SW 1271 (cell line): ENCODE data around the gene ADSL.
A peak's percentile ranks its signal among the peaks of the same experiment; 100 is the strongest.

Experiments
- DNase-seq, 2 experiments: peaks; one replicate each; lab custom pipeline; 2025; lab: John Stamatoyannopoulos, UW

The ADSL gene

DNA sequence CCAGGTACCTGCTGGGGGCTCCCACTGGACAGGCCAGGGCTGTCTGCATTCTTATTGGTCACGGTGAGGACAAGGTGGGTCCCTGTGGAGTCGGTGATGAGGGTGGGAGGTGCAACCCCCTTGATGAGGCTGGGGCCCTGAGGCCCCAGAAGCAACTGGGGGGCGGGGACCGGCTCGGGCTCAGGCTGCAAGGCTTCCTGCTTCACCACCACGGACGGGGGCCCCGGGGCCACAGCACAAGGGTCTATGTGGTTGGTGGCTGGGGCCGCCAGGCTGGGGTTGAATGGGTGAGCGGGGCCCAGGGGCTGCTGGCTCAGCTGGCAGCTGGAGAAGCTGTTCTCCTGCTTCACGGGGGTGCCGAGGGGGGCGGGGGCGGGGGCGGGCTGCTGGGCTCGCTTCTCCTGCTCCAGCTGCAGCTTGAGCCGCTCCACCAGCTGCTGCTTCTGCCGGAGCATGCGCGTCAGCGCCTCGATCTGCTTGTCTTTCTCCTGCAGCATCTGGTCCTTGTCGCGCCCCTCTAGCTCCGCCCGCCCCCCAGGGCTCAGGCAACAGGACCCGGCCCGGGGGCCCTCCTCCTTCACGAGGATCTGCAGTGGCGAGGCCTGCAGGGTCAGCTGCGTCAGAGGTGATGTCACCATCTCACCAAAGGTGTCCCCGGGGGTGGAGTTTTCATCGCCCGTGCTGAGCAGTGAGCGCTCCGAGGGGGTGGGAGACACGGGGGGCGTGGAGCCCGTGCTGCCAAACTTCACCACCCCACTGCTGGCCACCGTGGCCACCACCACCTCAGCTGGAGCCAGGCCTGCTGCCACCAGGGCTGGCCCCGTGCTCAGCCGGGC lies 72.3 kb downstream of the ADSL start:
- DNase-seq = no peak

DNA sequence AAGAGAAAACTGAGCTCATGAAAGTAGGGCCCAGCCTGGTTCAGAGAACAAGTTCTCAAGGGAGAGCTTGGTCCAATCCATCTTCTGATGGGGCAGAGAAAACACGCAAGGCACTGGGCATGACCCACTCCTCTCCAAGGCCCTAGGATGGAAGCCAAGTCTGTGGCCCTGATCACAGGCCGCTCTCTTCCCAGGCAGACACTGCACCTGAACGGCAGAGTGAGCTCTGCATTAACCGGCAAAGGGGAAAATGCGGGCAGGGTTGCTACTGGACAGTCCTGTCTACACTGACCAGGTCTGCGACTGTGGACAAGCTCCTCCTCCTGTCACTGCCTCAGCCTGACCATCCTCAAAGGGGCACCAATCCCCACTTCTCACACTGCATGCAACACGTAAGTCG lies 73.4 kb downstream of the ADSL start:
- DNase-seq = no peak

DNA sequence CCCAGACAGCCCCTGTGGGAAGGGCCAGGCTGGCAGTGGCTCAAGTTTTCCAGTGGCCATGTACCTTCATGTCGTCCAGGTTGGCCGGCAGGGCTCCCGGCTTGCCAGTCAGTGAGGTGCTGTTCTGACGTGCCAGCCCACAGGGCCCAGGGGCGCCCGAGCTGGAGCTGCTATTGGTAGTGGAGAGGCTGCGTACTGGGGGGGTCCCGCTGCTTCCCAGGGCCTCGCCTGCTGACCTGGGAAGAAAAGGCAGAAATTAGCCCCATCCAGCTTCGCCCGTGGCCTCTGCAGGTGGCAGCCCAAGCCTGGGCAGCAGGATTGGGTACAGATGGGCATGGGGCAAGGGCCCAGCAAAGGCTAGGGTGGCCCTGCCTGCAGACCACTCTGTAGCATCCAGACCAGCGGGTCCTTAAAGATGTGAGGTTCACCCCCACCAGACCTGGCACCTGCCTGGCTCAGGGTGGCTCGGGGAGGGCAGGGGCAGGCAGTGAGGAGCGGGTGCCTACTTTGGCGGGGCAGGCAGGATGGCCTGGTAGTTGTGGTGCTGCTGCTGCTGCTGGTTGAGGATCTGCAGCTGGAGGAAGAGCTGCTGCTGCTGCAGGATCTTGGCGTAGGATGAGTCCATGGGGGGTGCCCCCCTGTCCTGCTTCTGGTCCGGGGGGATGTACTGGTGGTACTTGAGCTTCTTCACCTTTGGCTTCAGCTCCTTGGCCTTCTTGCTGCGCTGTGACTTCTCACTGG lies 74.2 kb downstream of the ADSL start:
- DNase-seq = no peak

DNA sequence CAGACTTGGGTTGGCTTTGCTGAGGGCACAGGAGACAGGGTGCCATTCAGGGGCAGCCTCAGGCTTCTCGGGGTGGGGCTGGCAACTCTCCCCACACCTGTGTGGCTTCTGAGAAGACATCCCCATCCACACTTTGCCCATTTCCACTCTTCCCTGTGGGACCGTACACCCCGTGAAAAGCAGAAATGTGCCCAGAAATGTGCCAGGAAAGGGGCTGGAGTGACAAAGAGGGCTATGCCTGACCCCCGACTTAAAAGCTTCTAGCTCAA lies 74.7 kb downstream of the ADSL start:
- DNase-seq = no peak

DNA sequence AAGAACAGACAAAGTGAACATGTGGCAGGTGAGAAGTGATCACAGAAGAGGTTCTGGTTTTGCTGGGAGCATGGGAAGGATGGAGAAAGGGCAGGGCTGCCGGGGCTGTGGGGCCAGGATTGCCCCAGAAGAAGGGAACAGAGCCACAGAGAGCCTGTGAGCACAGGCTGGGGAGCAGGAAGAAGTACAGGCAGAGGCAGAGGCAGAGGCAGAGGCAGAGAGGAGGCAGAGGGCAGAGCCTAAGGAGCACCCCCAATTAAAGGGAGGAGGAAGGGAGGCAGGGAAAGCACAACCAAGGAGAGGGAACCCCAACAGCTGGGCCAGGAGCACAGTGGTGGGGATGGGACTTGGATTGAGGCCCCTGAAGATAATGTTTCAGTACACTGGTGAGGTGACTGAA lies 75.6 kb downstream of the ADSL start:
- DNase-seq = no peak

DNA sequence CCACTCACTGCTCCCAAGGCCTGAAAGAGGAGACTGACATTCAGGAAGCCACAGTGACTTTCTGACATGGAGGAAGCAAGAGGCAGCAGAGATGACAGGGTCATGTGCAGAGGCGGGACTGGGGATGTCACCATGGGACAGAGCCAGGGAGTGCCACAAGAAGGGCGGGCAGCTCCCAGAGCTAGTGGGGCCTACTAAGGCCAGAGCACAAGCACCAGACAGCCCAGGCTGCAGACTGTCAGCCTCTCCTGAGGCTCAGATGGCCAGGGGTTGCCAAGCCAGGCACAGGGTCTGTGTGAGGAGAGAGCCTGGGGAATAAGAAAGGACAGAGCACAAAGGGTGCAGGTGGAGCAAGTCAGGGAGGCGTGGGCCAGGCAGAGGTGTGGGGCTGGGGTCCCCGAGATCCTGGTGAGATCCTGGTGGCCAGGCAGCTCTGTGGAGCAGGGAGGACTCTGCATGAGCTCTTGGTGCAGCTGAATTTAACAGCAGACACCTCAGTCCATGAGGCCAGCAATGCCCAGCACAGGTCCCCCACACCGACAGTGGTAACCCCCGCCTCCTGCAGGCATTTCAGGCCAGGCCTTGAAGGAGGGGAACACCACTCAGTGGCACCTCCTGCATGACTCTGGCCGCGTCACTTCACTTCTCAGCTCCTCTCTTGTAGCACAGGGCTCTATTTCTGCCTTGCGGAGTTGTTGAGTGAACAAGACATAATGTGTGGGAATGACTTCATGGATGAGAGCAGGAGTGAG lies 76.4 kb downstream of the ADSL start:
- no peak for DNase-seq

DNA sequence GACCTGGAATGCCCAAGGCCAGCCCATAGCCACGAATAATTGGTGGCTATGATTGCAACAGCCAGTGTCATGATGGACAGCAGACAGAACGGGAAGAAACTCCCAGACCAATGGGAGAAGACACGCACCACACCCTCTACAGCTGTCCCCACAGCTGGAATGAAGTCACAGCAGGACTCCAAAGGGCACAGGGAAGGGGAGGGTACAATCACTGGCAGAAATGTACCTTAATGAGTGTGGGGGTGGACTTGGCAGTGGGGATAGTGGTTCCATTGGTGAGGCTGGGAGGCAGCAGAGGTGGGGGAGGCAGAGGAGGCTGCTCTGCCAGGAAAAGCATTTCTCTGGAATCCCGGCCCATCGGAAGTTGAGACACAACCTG lies 77.0 kb downstream of the ADSL start:
- DNase-seq = no peak

DNA sequence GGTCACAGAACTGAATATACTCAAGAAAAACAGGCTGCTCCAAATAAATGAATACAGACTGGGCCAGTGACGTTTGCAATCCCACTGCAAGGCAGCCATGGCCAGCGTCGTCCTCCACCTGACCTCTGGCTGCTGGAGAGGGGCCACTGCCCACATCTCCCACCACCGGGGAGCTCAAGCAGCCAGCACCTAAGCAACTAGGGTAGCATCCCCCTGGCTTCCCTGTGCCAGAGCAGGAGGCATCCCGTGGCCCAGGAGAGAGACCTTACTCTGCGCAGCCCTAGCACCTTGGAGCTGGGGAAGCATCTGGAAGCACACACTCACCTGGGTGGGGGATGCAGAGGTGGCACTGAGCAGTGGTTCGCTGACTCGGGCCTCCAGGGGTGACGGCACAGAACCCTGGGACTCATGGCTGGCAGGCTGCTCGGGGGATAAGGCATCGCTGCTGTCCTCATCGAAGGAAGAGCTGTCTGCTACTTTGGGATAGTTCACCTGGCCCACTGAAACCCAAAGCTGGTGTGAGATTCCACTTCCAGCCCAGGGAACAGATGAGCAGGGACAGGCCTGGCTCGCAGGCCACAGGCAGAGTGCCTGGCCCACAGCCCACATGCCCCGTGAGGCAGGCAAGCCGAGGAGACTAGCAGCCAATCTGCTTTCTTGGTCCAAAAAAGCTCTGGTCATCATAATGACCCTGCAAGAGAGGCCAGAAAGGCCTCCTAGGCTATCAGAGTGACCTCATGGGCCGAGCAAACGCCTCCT lies 77.8 kb downstream of the ADSL start:
- no peak for DNase-seq

DNA sequence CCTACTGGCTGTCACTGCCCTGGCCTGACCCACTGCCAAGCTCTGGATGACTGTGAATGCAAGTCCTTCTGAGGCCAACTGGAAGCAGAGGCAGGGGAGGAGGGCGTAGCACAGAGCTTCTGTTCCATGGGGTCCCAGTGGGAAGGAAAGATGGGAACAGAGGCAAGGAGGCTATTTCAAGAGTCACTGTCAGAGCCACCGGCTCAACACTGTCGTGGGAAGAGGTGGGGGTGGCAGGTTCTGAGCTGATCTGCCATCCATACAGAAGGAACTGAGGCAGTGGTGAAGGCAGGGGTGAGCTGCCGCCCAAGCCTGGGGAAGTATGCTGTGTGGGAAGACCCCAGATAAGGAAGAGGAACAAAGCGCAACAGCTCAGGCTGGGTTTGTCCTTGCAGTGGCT lies 78.8 kb downstream of the ADSL start:
- DNase-seq = no peak

DNA sequence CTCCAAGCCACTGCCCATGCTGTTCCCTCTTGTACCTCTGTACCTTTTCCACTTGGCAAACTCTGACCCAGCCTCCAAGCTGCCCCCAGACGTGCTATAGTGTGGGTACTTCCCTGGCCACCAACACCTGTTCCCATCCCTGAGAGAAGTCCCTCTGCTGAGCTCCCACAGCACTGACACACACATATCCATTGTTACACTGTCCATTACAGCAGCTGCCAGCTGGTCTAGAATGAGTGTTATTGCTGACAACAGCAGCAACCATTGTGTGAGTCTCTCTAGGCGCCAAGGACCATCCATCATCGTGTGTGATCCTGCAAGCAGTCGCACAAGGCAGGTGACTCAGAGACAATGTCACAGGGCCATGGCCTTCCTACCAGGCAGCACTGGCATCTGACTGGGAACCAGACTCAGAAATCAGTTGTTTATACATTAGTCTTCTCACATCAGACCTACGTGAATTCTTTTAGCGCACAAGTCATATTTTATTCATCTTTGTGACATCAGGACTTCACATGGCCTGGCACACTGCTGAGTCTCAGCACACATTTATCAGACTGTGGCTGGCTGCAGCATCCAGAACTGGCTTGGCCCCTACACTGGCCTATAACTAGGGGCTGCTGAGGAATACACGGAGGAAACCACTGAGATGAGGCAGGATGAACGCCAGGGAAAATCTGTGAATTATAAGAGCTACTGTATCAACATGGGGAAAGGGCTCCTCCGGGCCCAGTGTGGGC lies 80.5 kb downstream of the ADSL start:
- DNase-seq = no peak

DNA sequence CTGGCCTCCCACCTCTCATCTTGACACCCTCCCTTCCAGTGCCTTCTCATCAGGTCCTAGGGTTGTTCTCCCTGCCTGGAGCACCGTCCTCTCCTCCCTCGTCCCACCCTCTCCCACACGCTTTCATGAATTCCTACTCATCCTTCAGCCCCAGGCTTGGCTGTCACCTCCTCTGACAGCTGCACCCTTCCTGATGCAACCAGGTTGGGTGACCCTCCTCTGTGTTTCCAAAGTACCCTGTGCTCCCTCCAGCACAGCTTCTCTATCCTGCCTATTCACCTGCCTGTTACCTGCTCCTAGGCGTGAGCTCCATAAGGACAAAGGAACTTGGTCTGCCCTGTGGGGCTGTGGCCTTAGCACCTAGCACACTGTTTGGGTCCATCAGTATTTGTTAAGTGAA lies 82.5 kb downstream of the ADSL start:
- no peak for DNase-seq

DNA sequence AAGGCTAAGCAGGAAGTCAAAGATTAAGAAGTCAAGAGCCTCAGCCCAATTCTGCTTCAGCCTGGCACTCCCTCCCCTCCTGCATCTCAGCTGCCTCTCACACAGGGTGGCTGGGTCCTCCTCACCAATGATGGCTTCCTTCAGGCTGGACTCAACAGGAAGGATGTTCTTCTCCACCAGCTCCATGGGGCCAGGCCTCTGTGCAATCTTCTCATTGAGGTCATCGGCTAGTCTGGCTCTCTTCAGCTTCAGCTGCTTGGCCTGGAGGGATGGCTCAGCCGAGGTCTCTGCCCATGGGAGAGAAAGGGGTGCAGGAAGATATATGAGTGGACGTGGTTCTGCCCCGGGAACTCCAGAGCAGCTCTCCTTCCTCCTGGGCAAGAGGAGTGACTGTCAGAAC lies 83.2 kb downstream of the ADSL start:
- DNase-seq = no peak

DNA sequence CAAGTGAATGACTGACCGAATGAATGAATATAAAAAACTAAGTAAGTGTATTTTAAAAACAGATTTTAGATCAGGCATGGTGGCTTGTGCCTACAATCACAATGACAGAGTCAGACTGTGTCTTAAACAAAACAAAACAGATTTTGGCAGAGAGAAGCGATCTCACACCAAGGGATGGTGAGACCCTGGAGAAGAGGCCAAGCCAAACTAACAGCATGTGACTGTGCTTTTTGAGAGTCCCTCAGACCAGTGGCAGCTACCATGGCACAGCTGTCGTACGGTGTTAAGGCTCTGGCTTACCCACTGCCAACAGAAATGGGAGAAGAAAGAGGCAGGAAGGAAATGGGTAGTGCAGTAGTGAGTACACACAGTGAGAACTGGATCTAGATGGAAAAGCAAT lies 84.7 kb downstream of the ADSL start:
- DNase-seq = no peak

DNA sequence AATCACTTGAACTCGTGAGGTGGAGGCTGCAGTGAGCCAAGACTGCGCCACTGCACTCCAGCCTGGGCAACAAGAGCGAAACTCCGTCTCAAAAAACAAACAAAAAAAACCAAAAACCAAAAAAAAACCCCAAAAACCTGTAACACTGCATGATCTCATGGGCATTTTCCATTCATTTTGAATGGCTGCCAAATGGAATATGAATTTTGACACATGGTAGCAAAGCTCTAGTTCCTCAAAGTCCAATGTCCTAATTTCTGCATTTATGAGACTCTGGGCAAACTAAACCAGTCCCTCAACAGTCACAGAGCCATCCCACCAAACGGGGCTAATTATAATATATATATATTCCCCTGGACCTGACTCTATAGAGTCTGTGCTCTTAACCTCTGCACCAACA lies 85.9 kb downstream of the ADSL start:
- DNase-seq = no peak

DNA sequence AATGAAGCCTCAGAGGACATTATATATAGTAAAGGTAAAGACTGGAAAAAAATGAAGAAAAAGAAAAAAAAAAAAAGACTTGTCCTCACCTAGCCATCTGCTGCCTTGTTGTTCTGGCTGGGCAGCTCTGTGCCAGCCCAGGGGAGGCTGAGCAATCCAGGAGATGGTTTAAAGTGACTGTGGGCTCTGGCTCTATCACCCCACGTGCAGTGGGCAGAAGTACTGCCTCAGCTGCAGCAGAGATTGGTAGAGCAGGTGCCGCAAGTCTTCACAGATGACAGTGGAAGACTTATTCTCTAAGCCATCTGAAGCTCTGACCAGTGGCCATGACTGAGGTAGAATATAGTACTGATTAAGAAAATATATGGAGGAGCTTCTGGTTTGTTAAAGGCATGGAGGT lies 86.3 kb downstream of the ADSL start:
- DNase-seq = no peak

DNA sequence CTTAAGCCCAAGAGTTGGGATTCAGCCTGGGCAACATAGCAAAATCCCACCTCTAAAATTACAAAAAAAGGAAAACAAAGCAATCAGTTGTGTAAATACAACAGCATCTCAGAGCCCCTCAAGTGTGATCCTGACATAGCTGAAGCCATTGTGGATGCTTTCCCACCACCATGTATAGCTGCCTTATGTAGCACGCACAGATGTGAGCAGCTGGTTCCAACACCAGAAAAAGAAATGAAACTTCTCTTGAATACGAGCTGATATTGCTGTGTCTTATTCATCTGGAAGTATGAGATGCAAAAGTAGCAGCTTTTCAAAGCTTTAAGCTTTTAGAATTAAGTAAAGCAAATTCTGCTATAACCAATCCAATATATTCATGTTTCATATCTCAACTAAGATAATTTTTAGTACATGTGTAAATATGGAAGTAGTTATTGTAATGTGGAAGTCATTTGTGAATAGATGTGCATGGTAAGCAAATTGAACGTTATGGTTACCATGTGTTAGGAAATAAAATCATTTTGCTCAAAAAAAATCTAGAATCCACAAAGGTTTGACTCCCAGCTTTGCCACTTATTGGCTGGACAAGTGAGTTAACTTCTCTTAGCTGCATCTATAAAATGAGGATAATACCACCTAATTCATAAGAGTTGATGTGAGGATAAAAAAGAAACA lies 87.3 kb downstream of the ADSL start:
- no peak for DNase-seq

DNA sequence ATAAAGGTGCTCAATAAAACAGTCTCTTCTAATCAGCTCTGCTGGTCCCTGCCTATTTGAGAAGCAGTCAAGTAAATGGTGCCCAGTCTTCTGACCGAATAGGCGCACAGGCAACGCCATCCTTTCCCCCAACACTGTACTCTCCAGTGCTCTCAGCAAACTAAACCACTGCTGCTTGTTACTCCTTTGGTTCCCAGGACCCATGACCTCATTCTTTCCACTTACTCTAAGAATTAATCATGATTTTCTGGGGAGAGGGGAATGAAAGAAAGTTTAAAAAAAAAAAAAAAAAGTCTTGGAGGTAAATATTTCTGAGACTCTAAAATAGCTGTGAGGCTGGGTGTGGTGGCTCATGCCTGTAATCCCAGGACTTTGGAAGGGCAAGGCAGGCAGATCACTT lies 87.8 kb downstream of the ADSL start:
- DNase-seq = no peak

DNA sequence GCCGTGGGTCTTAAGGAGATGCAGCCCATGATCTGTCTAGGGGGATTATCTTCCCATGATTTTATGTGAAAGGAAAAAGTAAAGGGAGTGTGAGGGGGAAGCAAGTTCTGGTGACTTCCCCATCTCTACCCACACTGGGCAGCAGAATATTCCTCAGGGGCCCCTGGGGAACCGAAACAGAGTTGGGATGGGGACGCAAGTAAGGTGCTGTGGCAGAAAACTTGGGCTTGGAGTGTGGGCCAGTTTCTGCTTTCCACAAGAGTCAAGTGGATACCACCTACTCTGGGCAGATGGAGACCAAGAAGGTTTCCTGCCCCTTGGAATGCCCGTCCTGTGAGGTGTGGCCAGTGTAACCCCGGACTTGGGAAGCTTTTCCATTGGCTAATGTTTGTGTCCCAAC lies 88.4 kb downstream of the ADSL start:
- no peak for DNase-seq

DNA sequence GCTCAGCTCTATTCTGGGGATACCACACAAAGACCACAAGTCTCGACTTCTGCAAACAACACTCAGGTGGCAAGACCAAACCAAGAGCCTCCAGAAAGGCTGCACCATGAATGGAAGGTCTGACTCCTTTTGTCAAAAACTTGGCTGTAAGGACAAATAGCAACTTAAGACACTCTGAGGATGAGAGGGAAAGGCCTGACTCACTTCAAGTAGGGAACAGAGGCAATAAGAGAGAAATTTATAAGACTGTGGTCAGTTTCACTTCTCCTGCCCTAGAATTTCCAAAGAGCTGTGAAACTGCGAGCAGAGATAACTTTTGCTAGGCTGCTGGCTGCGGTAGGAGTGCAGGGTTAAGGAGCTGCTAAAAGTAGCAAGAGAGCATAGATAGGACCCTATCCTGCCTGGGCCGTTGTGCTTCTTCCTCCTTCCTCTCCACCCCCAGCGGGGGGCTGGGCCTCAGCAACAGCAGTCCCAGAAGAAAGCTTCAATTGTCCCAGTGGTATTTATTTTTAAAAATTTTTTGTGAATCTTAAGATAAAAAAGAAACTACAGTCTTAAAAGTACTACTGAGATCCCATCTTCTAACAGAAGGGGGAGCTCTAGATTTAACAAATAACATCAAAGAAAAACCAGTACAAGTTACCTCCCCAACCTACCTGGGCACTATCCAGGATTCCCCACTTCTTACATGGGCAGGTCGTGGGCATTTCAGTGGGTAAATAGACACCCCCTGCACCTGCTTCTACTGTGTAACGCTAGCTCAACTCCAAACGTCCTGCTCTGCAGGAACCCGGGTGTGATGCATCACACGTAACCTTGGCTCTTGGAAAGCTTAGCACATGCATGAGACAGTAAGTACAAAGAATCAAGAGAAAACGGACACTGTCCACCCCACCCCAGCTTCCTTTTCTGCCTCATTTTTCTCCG lies 90.5 kb downstream of the ADSL start:
- peak in 1 of 2 experiments; percentile 43 for DNase-seq
